BE2C (cell line): Measurements from ENCODE around the gene TRPM5.
"Not testable (repeated sequence)": the region's sequence is repeated elsewhere in the genome, so short reads cannot be mapped to it uniquely, and the experiment has no call there.

ENCODE experiments used
- DNase-seq: peaks from one replicate; pipeline ENCODE4 v3.0.0-alpha.2; 2020
- H3K27me3 ChIP-seq: fragments of 250-450 bp; sonication (Bioruptor Pico); 2 replicates; pipeline ENCODE4 v1.5.1; 2020; ENCODE audit warnings: mild to moderate bottlenecking
- H3K36me3 ChIP-seq: fragments of 250-450 bp; sonication (Bioruptor Pico); 2 replicates; pipeline ENCODE4 v1.5.1; 2020; ENCODE audit warnings: mild to moderate bottlenecking
- H3K4me1 ChIP-seq: fragments of 250-450 bp; sonication (Bioruptor Pico); 2 replicates; pipeline ENCODE4 v1.5.1; 2020
- H3K4me3 ChIP-seq: 2 replicates; pipeline ENCODE4 v1.5.1; 2011; ENCODE audit warnings: low read depth, low read length
- H3K9me3 ChIP-seq: fragments of 250-450 bp; sonication (Bioruptor Pico); 2 replicates; pipeline ENCODE4 v1.5.1; 2020
- CTCF ChIP-seq: IDR thresholded peaks from 2 replicates; pipeline ENCODE4 v1.5.1; 2012; ENCODE audit warnings: mild to moderate bottlenecking, low read depth, low read length

TRPM5 gene

DNA sequence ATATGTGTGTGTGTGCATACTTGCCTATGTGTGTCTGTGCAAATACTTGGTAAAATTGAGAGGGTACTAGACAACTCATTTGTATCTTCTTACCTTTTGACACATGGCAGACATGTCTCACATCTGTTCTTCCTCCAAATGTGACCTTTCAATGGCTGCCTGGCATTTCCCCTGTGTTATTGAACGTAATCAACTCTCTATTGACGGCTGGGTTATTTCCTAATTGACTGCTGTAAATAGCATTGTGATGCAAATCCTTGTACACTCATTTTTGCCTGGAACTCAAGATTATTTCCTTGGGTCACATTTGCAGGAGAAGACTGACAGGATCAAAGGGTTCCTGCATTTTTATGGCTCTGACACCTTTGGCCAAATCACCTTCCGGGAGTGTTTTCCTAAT lies 37.9 kb upstream of the TRPM5 start:
- no peaks in the 10 kb centered on the region for H3K27me3 ChIP-seq
- no peak for TF ChIP-seq CTCF
- no peak for DNase-seq
- H3K9me3 ChIP-seq = no peaks in the 10 kb centered on the region
- no peaks in the 10 kb centered on the region for H3K4me1 ChIP-seq
- H3K36me3 ChIP-seq = no peaks in the 10 kb centered on the region
- H3K4me3 ChIP-seq = no peak overlapping the region

DNA sequence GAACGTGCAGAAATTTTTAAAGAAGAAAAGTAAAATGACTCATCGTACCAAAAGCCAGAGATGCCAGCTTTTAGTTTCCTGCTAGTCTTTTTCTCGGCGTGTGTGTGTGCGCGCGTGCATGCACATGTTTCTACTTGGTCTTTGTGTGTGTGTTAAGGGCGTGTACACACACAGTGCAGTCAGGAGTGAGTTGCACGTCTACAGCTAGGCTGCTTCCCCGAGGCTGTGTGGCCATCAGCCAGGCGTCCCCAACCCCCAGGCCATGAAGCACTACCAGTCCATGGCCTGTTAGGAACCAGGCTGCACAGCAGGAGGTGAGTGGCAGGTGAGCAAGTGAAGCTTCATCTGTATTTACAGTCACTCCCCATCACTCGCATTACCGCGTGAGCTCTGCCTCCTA lies 36.9 kb upstream of the TRPM5 start:
- Histone ChIP-seq H3K9me3 (no peaks in the 10 kb centered on the region), H3K27me3 (no peaks in the 10 kb centered on the region), H3K36me3 (no peaks in the 10 kb centered on the region), H3K4me3 (no peak overlapping the region), H3K4me1 (no peaks in the 10 kb centered on the region)
- no peak for DNase-seq
- TF ChIP-seq CTCF = no peak

- H3K27me3 ChIP-seq = no peaks in the 10 kb centered on the region
- no peaks in the 10 kb centered on the region for H3K36me3 ChIP-seq
- no peaks in the 10 kb centered on the region for H3K4me1 ChIP-seq
- no peaks in the 10 kb centered on the region for H3K9me3 ChIP-seq
- TF ChIP-seq CTCF = no peak
- DNase-seq = no peak
- H3K4me3 ChIP-seq = no peak overlapping the region
Measured at GRCh38 chr11:2480874-2481220, 36.5 kb upstream of the TRPM5 start.

- H3K27me3 ChIP-seq, H3K36me3 ChIP-seq, H3K9me3 ChIP-seq, H3K4me1 ChIP-seq, H3K4me3 ChIP-seq, DNase-seq: not testable (repeated sequence)
Measured at GRCh38 chr11:2480067-2480873, 36.0 kb upstream of the TRPM5 start.

- Histone ChIP-seq H3K9me3 (no peaks in the 10 kb centered on the region), H3K27me3 (no peaks in the 10 kb centered on the region), H3K4me3 (no peak overlapping the region), H3K36me3 (no peaks in the 10 kb centered on the region), H3K4me1 (no peaks in the 10 kb centered on the region)
- no peak for TF ChIP-seq CTCF
- DNase-seq = no peak
Measured at GRCh38 chr11:2477936-2478335, 33.6 kb upstream of the TRPM5 start.

DNA sequence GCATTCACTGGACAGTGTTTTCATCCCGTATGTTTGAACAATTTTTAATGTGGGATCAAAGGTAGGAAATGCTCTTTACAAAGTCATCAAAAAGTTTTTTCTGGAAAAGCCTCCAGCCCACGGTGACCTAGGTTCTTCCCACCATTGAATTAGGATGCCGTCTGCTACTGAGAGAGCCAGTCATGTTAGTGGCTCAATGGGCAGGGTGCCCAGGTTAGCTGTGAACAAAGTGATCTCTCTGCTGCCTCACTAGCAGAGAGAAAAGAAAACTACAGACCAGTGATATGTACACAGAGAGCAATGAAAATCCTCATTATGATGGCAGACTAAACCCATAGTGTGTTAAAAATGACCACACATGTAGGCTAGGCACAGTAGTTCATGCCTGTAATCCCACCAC lies 32.9 kb upstream of the TRPM5 start:
- H3K36me3 ChIP-seq = no peaks in the 10 kb centered on the region
- no peaks in the 10 kb centered on the region for H3K9me3 ChIP-seq
- DNase-seq = no peak
- no peak for TF ChIP-seq CTCF
- H3K27me3 ChIP-seq = no peaks in the 10 kb centered on the region
- no peaks in the 10 kb centered on the region for H3K4me1 ChIP-seq
- no peak overlapping the region for H3K4me3 ChIP-seq
